B cell (primary cell): ENCODE results near the gene RPL28. TPM values are rescaled to one million over a fixed set of nuclear protein-coding genes. Genes with fewer than 3 reads are reported as not detected.

ENCODE experiments used
- ATAC-seq: fragments of 200-7000 bp; cut with Tn5 transposase; one replicate; pipeline ENCODE4 v1.10.0; 2021; ENCODE audit warnings: low read depth, mild to moderate bottlenecking, moderate number of reproducible peaks, moderate library complexity
- CTCF ChIA-PET: fragments of 350-600 bp; sonication (Branson Sonifier 250); formaldehyde crosslinking; loops from one replicate; lab custom pipeline; 2021; ENCODE audit warnings: antibody characterized with exemption, inconsistent platforms; lab: Charles Lee
- POLR2A ChIA-PET: fragments of 350-600 bp; sonication (Branson Sonifier 250); formaldehyde crosslinking; loops from one replicate; lab custom pipeline; 2021; ENCODE audit warnings: antibody characterized with exemption; lab: Charles Lee
- DNase-seq: peaks from one replicate; pipeline ENCODE4 v3.0.0; 2013
- H2AFZ ChIP-seq: 2 replicates; pipeline ENCODE4 v1.6.1; 2012; ENCODE audit warnings: mild to moderate bottlenecking, low read depth, low read length; ENCODE audit not compliant: insufficient read depth, poor library complexity, severe bottlenecking
- H3K27ac ChIP-seq, 2 donors: 1 replicate in 1 of 2; 2 replicates in 1 of 2; pipeline ENCODE4 v1.5.1; 2012 to 2013; ENCODE audit warnings: low read length in 2 of 2, mild to moderate bottlenecking in 2 of 2, moderate library complexity in 1 of 2
- H3K27me3 ChIP-seq, 4 experiments: fragments of 200-600 bp in 1 of 4; sonication (generic) in 1 of 4; replicated peaks in 1 of 4; 1 replicate in 2 of 4; 2 replicates in 2 of 4; pipeline versions ENCODE4 v1.6.1 to v1.7.0; 2013 to 2016; ENCODE audit warnings: low read length in 3 of 4, mild to moderate bottlenecking in 2 of 4, mixed read lengths in 1 of 4, moderate library complexity in 1 of 4; ENCODE audit not compliant: insufficient read depth in 4 of 4, control insufficient read depth in 3 of 4; ENCODE audit errors: control extremely low read depth in 1 of 4
- H3K36me3 ChIP-seq, 2 experiments: replicated peaks in 1 of 2; 1 replicate in 1 of 2; 2 replicates in 1 of 2; pipeline versions ENCODE4 v1.6.1 to v1.7.1; 2013; ENCODE audit warnings: low read length in 1 of 2; ENCODE audit not compliant: insufficient read depth in 2 of 2, control insufficient read depth in 1 of 2; ENCODE audit errors: control extremely low read depth in 1 of 2, extremely low read depth in 1 of 2
- H3K4me1 ChIP-seq, 2 donors: fragments of 200-600 bp in 1 of 2; sonication (generic) in 1 of 2; 1 replicate in 1 of 2; 2 replicates in 1 of 2; pipeline versions ENCODE4 v1.5.1 to v1.6.1; 2013 to 2017; ENCODE audit warnings: low read length in 2 of 2; ENCODE audit not compliant: control insufficient read depth in 2 of 2, insufficient read depth in 2 of 2
- H3K4me2 ChIP-seq: replicated peaks from 2 replicates; pipeline ENCODE3; 2012; ENCODE audit warnings: mild to moderate bottlenecking, low read depth, low read length; ENCODE audit not compliant: poor library complexity, severe bottlenecking
- H3K4me3 ChIP-seq, 5 experiments: fragments of 200-600 bp in 1 of 5; sonication (generic) in 1 of 5; 1 replicate in 3 of 5; 2 replicates in 2 of 5; pipeline versions ENCODE4 v1.5.1 to v1.7.0; 2011 to 2016; ENCODE audit warnings: low read length in 4 of 5, mild to moderate bottlenecking in 4 of 5, low read depth in 2 of 5, control low read depth in 1 of 5, moderate library complexity in 1 of 5; ENCODE audit not compliant: insufficient read depth in 1 of 5; ENCODE audit errors: control extremely low read depth in 1 of 5, extremely low read depth in 1 of 5
- H3K79me2 ChIP-seq: fragments of 200-600 bp; sonication (generic); one replicate; pipeline ENCODE4 v1.6.0; 2016; ENCODE audit warnings: low read length; ENCODE audit not compliant: control insufficient read depth, insufficient read depth
- H3K9ac ChIP-seq: fragments of 200-600 bp; sonication (generic); 2 replicates; pipeline ENCODE4 v1.6.1; 2017; ENCODE audit warnings: mild to moderate bottlenecking, low read length, moderate library complexity
- H3K9me3 ChIP-seq, 3 donors: one replicate each; pipeline versions ENCODE4 v1.6.1 to v1.7.1; 2013; ENCODE audit warnings: low read length in 2 of 3; ENCODE audit not compliant: control insufficient read depth in 2 of 3, insufficient read depth in 1 of 3; ENCODE audit errors: control extremely low read depth in 1 of 3
- H4K20me1 ChIP-seq: 2 replicates; pipeline ENCODE4 v1.6.0; 2012; ENCODE audit warnings: mild to moderate bottlenecking, low read length; ENCODE audit not compliant: insufficient read depth, control insufficient read depth, poor library complexity, severe bottlenecking
- H3K27ac Mint-ChIP-seq: one replicate; pipeline ENCODE4 v1.8.0; 2021; ENCODE audit warnings: mixed read lengths
- H3K27me3 Mint-ChIP-seq: one replicate; pipeline ENCODE4 v1.8.0; 2021; ENCODE audit warnings: mixed read lengths
- H3K4me1 Mint-ChIP-seq: one replicate; pipeline ENCODE4 v1.8.0; 2021; ENCODE audit warnings: mixed read lengths
- H3K4me3 Mint-ChIP-seq: one replicate; pipeline ENCODE4 v1.8.0; 2021; ENCODE audit warnings: mixed read lengths
- H3K9me3 Mint-ChIP-seq: one replicate; pipeline ENCODE4 v1.8.0; 2022; ENCODE audit warnings: mixed read lengths; ENCODE audit not compliant: insufficient read depth
- EZH2 ChIP-seq: IDR thresholded peaks from 2 replicates; pipeline ENCODE4 v1.6.1; 2012; ENCODE audit warnings: borderline replicate concordance, low read depth, mild to moderate bottlenecking, moderate library complexity, low read length; ENCODE audit not compliant: insufficient read depth, poor library complexity, severe bottlenecking
- WGBS: methylation state at CpG from one replicate; pipeline ENCODE4 v1.1.5; 2013; ENCODE audit warnings: missing lambda C conversion rate; ENCODE audit not compliant: insufficient coverage; 5-methylcytosine and 5-hydroxymethylcytosine counted together
- intact Hi-C: fragments of 100-400 bp; cut with micrococcal nuclease; formaldehyde crosslinking; loops from one replicate; pipeline ENCODE4 v1.10.0; 2022
- polyA plus RNA-seq: library from polyadenylated mRNA; depleted of rRNA; stranded (reverse); fragments of >200 nt; gene quantifications from 2 replicates; pipeline ENCODE4 v1.2.3, GENCODE V29; 2012
- total RNA-seq, 2 donors: library from RNA; stranded (reverse); fragments of 120-200 nt in 1 of 2; gene quantifications; 1 replicate in 1 of 2; 2 replicates in 1 of 2; pipeline versions ENCODE4 v1.2.3 to v1.2.4, GENCODE V29; 2013 to 2022
- TF ChIP-seq, protein P1 (sequence below): fragments of 200-600 bp; IDR thresholded peaks from one replicate; pipeline ENCODE4 v1.8.0; 2022; ENCODE audit warnings: antibody characterized with exemption, mild to moderate bottlenecking

Gene RPL28
- total and polyA plus RNA-seq, 2 donors (not counting 1 experiment from before 2014, with no cell fraction given) = 2,578 to 4,661 TPM

DNA sequence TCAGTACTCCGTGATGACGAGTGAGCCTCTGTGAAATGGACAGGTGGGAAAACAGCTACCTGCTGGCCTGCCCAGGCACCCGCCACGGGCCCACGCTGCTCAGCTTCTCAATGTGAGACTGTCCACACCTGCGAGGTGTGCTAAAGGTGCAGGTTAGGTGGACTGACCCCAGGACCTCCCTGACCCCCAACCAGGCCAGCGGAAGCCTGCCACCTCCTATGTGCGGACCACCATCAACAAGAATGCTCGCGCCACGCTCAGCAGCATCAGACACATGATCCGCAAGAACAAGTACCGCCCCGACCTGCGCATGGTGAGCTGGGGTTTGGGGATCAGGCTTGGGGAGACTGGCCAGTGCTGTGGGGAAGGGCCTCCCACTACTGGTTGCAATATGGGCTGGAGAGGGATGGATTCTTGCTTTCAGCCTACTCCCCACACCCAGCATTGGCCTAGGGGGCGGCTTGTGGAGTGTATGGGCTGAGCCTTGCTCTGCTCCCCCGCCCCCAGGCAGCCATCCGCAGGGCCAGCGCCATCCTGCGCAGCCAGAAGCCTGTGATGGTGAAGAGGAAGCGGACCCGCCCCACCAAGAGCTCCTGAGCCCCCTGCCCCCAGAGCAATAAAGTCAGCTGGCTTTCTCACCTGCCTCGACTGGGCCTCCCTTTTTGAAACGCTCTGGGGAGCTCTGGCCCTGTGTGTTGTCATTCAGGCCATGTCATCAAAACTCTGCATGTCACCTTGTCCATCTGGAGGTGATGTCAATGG, 2.2 kb downstream of the RPL28 start:
- no peaks in the 10 kb centered on the region for H3K9me3 Mint-ChIP-seq
- H3K79me2 ChIP-seq = peaks cover 35% of the 10 kb centered on the region
- intact Hi-C loops = no loop called here
- H3K9ac ChIP-seq = peak overlapping the region; percentile 96
- DNase-seq (no peak), ATAC-seq (no peak)
- WGBS = 90% methylated on average over 19 of the region's 24 CpGs
- no peak overlapping the region for H2AFZ ChIP-seq
- peaks cover 62% of the 10 kb centered on the region for H3K4me1 Mint-ChIP-seq
- ChIA-PET CTCF (interaction anchor here (0.9 to 2.3 kb wide), 3 partner anchors 86 to 116 kb away, joined by 3 to 6 read pairs (median 5); no protein-coding TSS in a partner anchor), POLR2A (interaction anchor here (0.9 kb wide), 1 partner anchor 20 kb away, joined by 5 read pairs; the partner anchor contains the start of gene UBE2S)
- no peak for TF ChIP-seq EZH2
- TF ChIP-seq, protein P1, sequence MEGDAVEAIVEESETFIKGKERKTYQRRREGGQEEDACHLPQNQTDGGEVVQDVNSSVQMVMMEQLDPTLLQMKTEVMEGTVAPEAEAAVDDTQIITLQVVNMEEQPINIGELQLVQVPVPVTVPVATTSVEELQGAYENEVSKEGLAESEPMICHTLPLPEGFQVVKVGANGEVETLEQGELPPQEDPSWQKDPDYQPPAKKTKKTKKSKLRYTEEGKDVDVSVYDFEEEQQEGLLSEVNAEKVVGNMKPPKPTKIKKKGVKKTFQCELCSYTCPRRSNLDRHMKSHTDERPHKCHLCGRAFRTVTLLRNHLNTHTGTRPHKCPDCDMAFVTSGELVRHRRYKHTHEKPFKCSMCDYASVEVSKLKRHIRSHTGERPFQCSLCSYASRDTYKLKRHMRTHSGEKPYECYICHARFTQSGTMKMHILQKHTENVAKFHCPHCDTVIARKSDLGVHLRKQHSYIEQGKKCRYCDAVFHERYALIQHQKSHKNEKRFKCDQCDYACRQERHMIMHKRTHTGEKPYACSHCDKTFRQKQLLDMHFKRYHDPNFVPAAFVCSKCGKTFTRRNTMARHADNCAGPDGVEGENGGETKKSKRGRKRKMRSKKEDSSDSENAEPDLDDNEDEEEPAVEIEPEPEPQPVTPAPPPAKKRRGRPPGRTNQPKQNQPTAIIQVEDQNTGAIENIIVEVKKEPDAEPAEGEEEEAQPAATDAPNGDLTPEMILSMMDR = no peak
- peaks cover 40 to 53% of the 10 kb centered on the region in 2 donors for H3K4me1 ChIP-seq
- no peaks in the 10 kb centered on the region for H3K9me3 ChIP-seq
- no peaks in the 10 kb centered on the region for H3K27me3 Mint-ChIP-seq
- H3K4me3 ChIP-seq = peak overlapping the region in 1 of 5 experiments; percentile 87
- H3K27ac ChIP-seq = peak overlapping the region in 1 of 2 donors; percentile 96
- H3K4me2 ChIP-seq = peak overlapping the region; percentile 74
- H4K20me1 ChIP-seq = peaks cover 69% of the 10 kb centered on the region
- H3K4me3 Mint-ChIP-seq = peak overlapping the region; percentile 100
- peaks cover 3 to 48% of the 10 kb centered on the region in 2 experiments for H3K36me3 ChIP-seq
- H3K27me3 ChIP-seq = no peaks in the 10 kb centered on the region
- peak overlapping the region; percentile 26 for H3K27ac Mint-ChIP-seq
